Cerebellar nuclear complex (tissue), 1 donor: ENCODE measurements around the gene MR1.

Experiments
- DNase-seq, 2 experiments: peaks; one replicate each; lab custom pipeline; 2025; lab: John Stamatoyannopoulos, UW

MR1 gene

DNA sequence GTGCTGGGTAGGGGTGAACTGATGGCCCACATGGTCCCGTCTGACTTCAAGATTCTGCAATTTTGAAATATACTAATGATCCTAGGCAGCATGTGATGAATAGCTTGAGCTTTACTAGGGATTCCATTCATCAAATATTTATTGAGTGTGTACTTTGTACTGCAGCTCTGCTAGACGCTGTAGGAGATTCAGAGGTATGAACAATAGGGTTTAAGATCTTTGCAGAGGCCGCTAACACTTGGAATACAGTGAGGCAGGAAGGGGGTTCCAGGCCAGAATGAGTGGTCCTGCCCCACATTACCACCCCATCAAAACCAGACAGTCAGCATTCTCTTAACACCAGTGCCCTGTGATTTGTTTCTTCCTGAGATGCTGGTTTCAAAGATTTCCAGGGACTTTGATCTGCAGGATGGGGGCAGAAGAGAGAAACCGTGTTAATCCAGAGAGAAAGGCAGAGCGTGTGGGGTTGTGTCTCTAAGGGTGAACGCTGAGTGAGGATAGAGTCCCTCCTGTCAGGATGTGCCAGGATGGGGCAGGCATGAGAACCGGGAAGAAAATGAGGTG is 74.6 kb downstream of the MR1 start:
- DNase-seq = no peak

DNA sequence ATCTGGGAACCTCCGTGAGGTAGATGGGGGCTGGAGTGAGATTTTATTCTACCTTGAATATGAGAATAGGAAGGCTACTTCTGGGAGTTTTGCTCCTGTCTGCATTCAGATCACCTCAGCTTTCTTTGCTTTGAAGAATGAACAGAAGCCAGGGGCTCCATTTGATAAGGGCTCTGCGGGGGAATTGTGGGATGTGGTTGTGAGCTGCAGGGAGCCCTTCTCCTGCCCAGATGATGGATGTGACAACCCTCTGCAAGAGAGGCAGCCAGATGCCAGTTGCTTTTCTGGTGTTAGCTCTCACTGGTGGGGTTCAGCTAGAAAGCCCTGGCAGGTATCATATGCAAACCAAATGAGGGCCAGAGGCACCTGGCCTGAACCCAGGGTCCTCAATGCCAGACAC is 76.2 kb downstream of the MR1 start:
- no peak for DNase-seq
